K562 (cell line): ENCODE data around the gene HPD. TPM values are rescaled to one million over a fixed set of nuclear protein-coding genes. Genes with fewer than 3 reads are reported as not detected.

Source experiments
- ATAC-seq: fragments of 200-7000 bp; cut with Tn5 transposase; 3 replicates; pipeline ENCODE4 v1.9.1; 2020; ENCODE audit warnings: moderate library complexity
- BruUV-seq: library from RNA; stranded (reverse); fragments of 400-500 nt; replicated peaks from 2 replicates; lab custom pipeline; 2021; lab: Mats Ljungman, UMichigan
- CTCF ChIA-PET: fragments of 300-600 bp; formaldehyde crosslinking; extraction: SDS; loops from one replicate; lab custom pipeline; 2021; ENCODE audit warnings: low intra/inter-chr PET ratio; lab: Yijun Ruan, JAX
- POLR2A ChIA-PET: fragments of 300-600, 350-650 bp; sonication (Branson Sonifier 250); formaldehyde crosslinking; extraction: SDS; loops from one replicate; lab custom pipeline; 2021; ENCODE audit warnings: antibody characterized with exemption, inconsistent platforms; lab: Yijun Ruan, JAX
- DNase-seq, 4 experiments: peaks; one replicate each; pipeline versions ENCODE4 v3.0.0 to v3.0.0-alpha.2; 2011 to 2018; ENCODE audit warnings: low spot score in 3 of 4, mixed read lengths in 3 of 4; ENCODE audit errors: extremely low read depth in 1 of 4
- FAIRE-seq: peaks from 2 replicates; lab custom pipeline; 2011; peaks lifted over from hg19 to GRCh38; lab: Jason Lieb, UNC
- H2AFZ ChIP-seq: 2 replicates; pipeline ENCODE4 v1.6.0; 2011; ENCODE audit warnings: low read depth, low read length, control low read depth, inconsistent platforms
- H3K27ac ChIP-seq: fragments of 200-600 bp; 3 replicates; pipeline ENCODE4 v1.8.0; 2011; ENCODE audit warnings: low read depth, mild to moderate bottlenecking, control low read depth, inconsistent platforms, low read length, moderate library complexity, mixed read lengths; ENCODE audit errors: extremely low read depth
- H3K27me3 ChIP-seq, 2 experiments: fragments of 300-600 bp in 1 of 2; 2 replicates in 1 of 2; 3 replicates in 1 of 2; pipeline versions ENCODE4 v1.6.0 to v1.8.0; 2011; ENCODE audit warnings: inconsistent platforms in 2 of 2, low read length in 2 of 2, mild to moderate bottlenecking in 1 of 2, mixed read lengths in 1 of 2, moderate library complexity in 1 of 2; ENCODE audit not compliant: control insufficient read depth in 2 of 2, insufficient read depth in 2 of 2
- H3K36me3 ChIP-seq: fragments of 300-600 bp; 3 replicates; pipeline ENCODE4 v1.8.0; 2011; ENCODE audit warnings: mild to moderate bottlenecking, low read length, inconsistent platforms; ENCODE audit not compliant: control insufficient read depth, insufficient read depth
- H3K4me1 ChIP-seq, 2 experiments: fragments of 200-600 bp in 1 of 2; replicated peaks in 1 of 2; 2 replicates in 1 of 2; 3 replicates in 1 of 2; pipeline versions ENCODE4 v1.5.1 to v1.8.0; 2011; ENCODE audit warnings: inconsistent platforms in 2 of 2, low read length in 2 of 2, mild to moderate bottlenecking in 1 of 2, mixed read lengths in 1 of 2, moderate library complexity in 1 of 2; ENCODE audit not compliant: control insufficient read depth in 2 of 2, insufficient read depth in 2 of 2
- H3K4me2 ChIP-seq: 2 replicates; pipeline ENCODE4 v1.6.1; 2011; ENCODE audit warnings: low read length, control low read depth, inconsistent platforms, mixed read lengths; ENCODE audit not compliant: insufficient read depth
- H3K4me3 ChIP-seq: fragments of 200-600 bp; sonication (generic), shearing (Covaris generic); 2 replicates; pipeline ENCODE4 v1.5.1; 2016; ENCODE audit warnings: control low read depth, inconsistent platforms
- H3K79me2 ChIP-seq: fragments of 200-600 bp; 3 replicates; pipeline ENCODE4 v1.8.0; 2011; ENCODE audit warnings: low read length, inconsistent platforms; ENCODE audit not compliant: control insufficient read depth, insufficient read depth
- H3K9ac ChIP-seq, 2 experiments: 2 replicates each; pipeline versions ENCODE4 v1.6.0 to v1.6.1; 2011; ENCODE audit warnings: low read depth in 2 of 2, low read length in 2 of 2, control low read depth in 1 of 2, inconsistent platforms in 1 of 2, mild to moderate bottlenecking in 1 of 2, mixed read lengths in 1 of 2; ENCODE audit not compliant: insufficient read depth in 1 of 2
- H3K9me1 ChIP-seq: one replicate; pipeline ENCODE4 v1.6.0; 2011; ENCODE audit warnings: inconsistent platforms, mild to moderate bottlenecking, low read length, moderate library complexity; ENCODE audit not compliant: control insufficient read depth, insufficient read depth
- H3K9me3 ChIP-seq: replicated peaks from 2 replicates; pipeline ENCODE4 v1.5.1; 2011; ENCODE audit warnings: low read depth, low read length, inconsistent platforms; ENCODE audit not compliant: control insufficient read depth, insufficient read depth
- H4K20me1 ChIP-seq: replicated peaks from 2 replicates; pipeline ENCODE4 v1.6.1; 2011; ENCODE audit warnings: low read length, inconsistent platforms, mixed read lengths; ENCODE audit not compliant: control insufficient read depth, insufficient read depth
- CBX5 ChIP-seq: IDR thresholded peaks from 2 replicates; pipeline ENCODE4 v1.6.1; 2014; ENCODE audit warnings: low read depth, borderline replicate concordance
- FOXK1 ChIP-seq: sonication (generic); formaldehyde crosslinking; IDR thresholded peaks from 2 replicates; pipeline ENCODE4 v1.8.0; 2022; ENCODE audit warnings: missing genetic modification reagents, mild to moderate bottlenecking, borderline replicate concordance
- NFIC ChIP-seq: fragments of 450-650 bp; IDR thresholded peaks from 2 replicates; pipeline ENCODE4 v1.6.1; 2017; ENCODE audit warnings: mild to moderate bottlenecking, inconsistent platforms
- POLR2A ChIP-seq: fragments of 450-650 bp; conservative IDR thresholded peaks from 2 replicates; pipeline ENCODE4 v1.6.1; 2016
- POLR2G ChIP-seq: fragments of 200-400 bp; formaldehyde crosslinking; IDR thresholded peaks from 2 replicates; pipeline ENCODE4 v1.6.1; 2017; ENCODE audit warnings: low read depth, mild to moderate bottlenecking, antibody characterized with exemption, low read length, moderate library complexity
- SNAPC5 ChIP-seq: fragments of 250-450 bp; sonication (Bioruptor Pico); IDR thresholded peaks from 2 replicates; pipeline ENCODE4 v1.8.0; 2021; ENCODE audit warnings: moderate library complexity, mild to moderate bottlenecking, inconsistent platforms
- ZBTB40 ChIP-seq, 2 experiments: fragments of 450-650 bp in 1 of 2; sonication (generic) in 1 of 2; formaldehyde crosslinking in 1 of 2; IDR thresholded peaks; 2 replicates each; pipeline versions ENCODE4 v1.7.1 to v1.9.0; 2016 to 2022; ENCODE audit warnings: inconsistent platforms in 1 of 2, mild to moderate bottlenecking in 1 of 2, missing genetic modification reagents in 1 of 2
- ZNF175 ChIP-seq: fragments of 200-800 bp; sonication (Bioruptor generic); IDR thresholded peaks from 2 replicates; pipeline ENCODE4 v1.6.1; 2016; ENCODE audit warnings: low read depth, mild to moderate bottlenecking, missing genetic modification characterization, missing compliant biosample characterization
- ZNF280A ChIP-seq: fragments of 450-650 bp; IDR thresholded peaks from 2 replicates; pipeline ENCODE4 v1.6.1; 2018; ENCODE audit warnings: mild to moderate bottlenecking, low read depth; ENCODE audit not compliant: partially characterized antibody
- WGBS: fragments of 100-300 bp; shearing (Covaris generic); methylation state at CpG from one replicate; pipeline ENCODE4 v1.1.6; 2016; ENCODE audit warnings: low coverage, mixed read lengths; ENCODE audit not compliant: insufficient coverage; ENCODE audit errors: missing lambda C conversion rate; 5-methylcytosine and 5-hydroxymethylcytosine counted together
- in situ Hi-C: fragments of 300-500 bp; cut with MboI; formaldehyde crosslinking; loops from 4 replicates; pipeline ENCODE4 v1.15.0; 2018; ENCODE audit warnings: inconsistent platforms, mixed read lengths
- intact Hi-C: fragments of 100-400 bp; cut with micrococcal nuclease; formaldehyde crosslinking; loops from 2 replicates; pipeline ENCODE4 v1.14.2; 2022
- polyA plus RNA-seq, 8 experiments: library from polyadenylated mRNA; depleted of rRNA in 4 of 8; stranded (reverse) in 5 of 8; unstranded in 3 of 8; fragments of >200 nt; fragmentation: Nextera tagmentation in 2 of 8; fragmentation: Illumina TruSeq in 1 of 8; extraction: Ambion mirVana in 2 of 8; extraction: Trizol in 1 of 8; gene quantifications; 2 replicates each; pipeline versions ENCODE4 v1.2.1 to v1.2.3, GENCODE V29; 2011 to 2014; ENCODE audit warnings: inconsistent platforms in 1 of 8, missing spikeins in 1 of 8
- total RNA-seq, 7 experiments: library from RNA; depleted of rRNA in 6 of 7; stranded (reverse); fragments of >200 nt in 6 of 7; fragmentation: Illumina TruSeq in 2 of 7; extraction: Trizol in 2 of 7; gene quantifications; 2 replicates each; pipeline versions ENCODE4 v1.2.1 to v1.2.3, GENCODE V29; 2011 to 2021; ENCODE audit warnings: low replicate concordance in 1 of 7

The HPD gene
- total and polyA plus RNA-seq, 9 of the 15 experiments (the other 6 are each of a cell fraction or from before 2014, with no cell fraction given): 0.06 to 0.29 (median 0.07) TPM; not detected in 4

- DNase-seq: no peak
- no peaks in the 10 kb centered on the region for H3K9me3 ChIP-seq
- H3K9ac ChIP-seq: no peak overlapping the region
- intact Hi-C loops: no loop called here
- peaks cover 0 to 25% of the 10 kb centered on the region in 2 experiments; a peak in 2 of 5 replicates for H3K4me1 ChIP-seq
- FAIRE-seq: no peak
- POLR2A ChIA-PET: interaction anchor here (3.3 kb wide), 1 partner anchor 8 kb away, joined by 21 read pairs; no protein-coding TSS in a partner anchor
- 90% methylated on average over 7 of the region's 7 CpGs for whole genome bisulfite sequencing
- no peaks in the 10 kb centered on the region for H3K27me3 ChIP-seq
- no peaks in the 10 kb centered on the region for H3K79me2 ChIP-seq
- H4K20me1 ChIP-seq: no peaks in the 10 kb centered on the region
- no peak for ATAC-seq
- H3K4me3 ChIP-seq: no peak overlapping the region
- BruUV-seq: no TSS peak
- CTCF ChIA-PET: no interaction called here
- no peaks in the 10 kb centered on the region for H3K9me1 ChIP-seq
- TF ChIP-seq POLR2G: 0 out of 2 replicates have a peak, but pooled peaks have one; percentile 24
- TF ChIP-seq ZNF280A: no peak
- no peak for TF ChIP-seq FOXK1
- TF ChIP-seq ZBTB40 (IDR thresholded peaks at IDR 0.05): peak; percentile 69
- no peak; the same call in 1 of the 2 replicates for TF ChIP-seq ZBTB40 (CRISPR knock-in tag; IDR thresholded peaks at IDR 0.05)
- TF ChIP-seq SNAPC5 (CRISPR knock-in tag): no peak
- TF ChIP-seq CBX5: no peak
- TF ChIP-seq POLR2A: no peak
- peak; percentile 68 for TF ChIP-seq NFIC
- no peak for TF ChIP-seq ZNF175
- H3K4me2 ChIP-seq: no peak overlapping the region
- H2AFZ ChIP-seq: no peak overlapping the region
- in situ Hi-C loops: loop anchor here (25.0 kb wide), 1 partner anchor 1558 kb away; the partner anchor contains the start of gene KMT5A
- peaks cover 70% of the 10 kb centered on the region; the same call in 2 of the 3 replicates for H3K36me3 ChIP-seq
- no peak overlapping the region for H3K27ac ChIP-seq
Observed at GRCh38 chr12:121829250-121829918, 29.3 kb downstream of the HPD start.
